GM12892 (cell line): ENCODE results near the gene NFKB2.

Experiments
- POLR2A ChIP-seq: IDR thresholded peaks from 2 replicates; pipeline ENCODE4 v1.6.1; 2011; ENCODE audit warnings: low read depth, low read length, control low read depth
- POLR2AphosphoS5 ChIP-seq: IDR thresholded peaks from 2 replicates; pipeline ENCODE4 v1.6.1; 2011; ENCODE audit warnings: low read depth, low read length, control low read depth

- TF ChIP-seq POLR2A (peak; percentile 3; the same call in 1 of the 2 replicates), POLR2AphosphoS5 (peak; percentile 75)
Measured at GRCh38 chr10:102394801-102395399, 605 bp upstream of the NFKB2 start.
